Ovary (tissue), 9 donors: ENCODE data around the gene SIL1. TPM values are rescaled to one million over a fixed set of nuclear protein-coding genes. Genes with fewer than 3 reads are reported as not detected.

Experiments
- DNase-seq, 5 donors: peaks; one replicate each; pipeline ENCODE4 v3.0.0-alpha.2; 2019 to 2020
- H3K27ac ChIP-seq, 2 donors: fragments of 200-600 bp; one replicate each; pipeline versions ENCODE4 v1.5.1 to v1.8.0; 2019 to 2022
- H3K27me3 ChIP-seq: fragments of 200-600 bp; one replicate; pipeline ENCODE4 v1.8.0; 2022
- H3K36me3 ChIP-seq: fragments of 200-600 bp; sonication (generic); one replicate; pipeline ENCODE4 v1.5.1; 2019
- H3K4me1 ChIP-seq: one replicate; pipeline ENCODE4 v1.8.1; 2013; ENCODE audit warnings: mild to moderate bottlenecking, moderate library complexity; ENCODE audit not compliant: insufficient read depth
- H3K4me3 ChIP-seq: fragments of 200-600 bp; sonication (generic); one replicate; pipeline ENCODE4 v1.5.1; 2017
- H3K9me3 ChIP-seq, 2 donors: fragments of 200-600 bp in 1 of 2; sonication (generic) in 1 of 2; one replicate each; pipeline versions ENCODE4 v1.5.1 to v1.8.1; 2013 to 2019; ENCODE audit warnings: mild to moderate bottlenecking in 1 of 2, moderate library complexity in 1 of 2
- EP300 ChIP-seq: sonication (generic); formaldehyde crosslinking; IDR thresholded peaks from one replicate; pipeline ENCODE4 v1.6.1; 2017; ENCODE audit warnings: antibody characterized with exemption
- POLR2A ChIP-seq: fragments of 450-650 bp; IDR thresholded peaks from one replicate; pipeline ENCODE4 v1.6.1; 2017; ENCODE audit warnings: antibody characterized with exemption, mild to moderate bottlenecking, moderate library complexity
- WGBS, 3 donors: extraction: QIAGEN DNeasy Blood & Tissue Kit in 1 of 3; methylation state at CpG; one replicate each; pipeline versions ENCODE4 v1.1.5 to v1.1.7; 2013 to 2017; 5-methylcytosine and 5-hydroxymethylcytosine counted together
- intact Hi-C, 4 donors: fragments of 100-400 bp; cut with DNase I; formaldehyde crosslinking; loops; one replicate each; pipeline versions ENCODE4 v1.11.0 to v1.15.1; 2022 to 2023
- polyA plus RNA-seq, 2 donors: library from polyadenylated mRNA; stranded (reverse); fragments of 200-250 nt in 1 of 2; fragments of 350-450 nt in 1 of 2; fragmentation: Illumina TruSeq in 1 of 2; extraction: RNeasy Lipid Tissue Mini Kit (QIAGEN cat#74804) in 1 of 2; gene quantifications; one replicate each; pipeline ENCODE4 v1.2.3, GENCODE V29; 2013 to 2014
- small RNA-seq: library from RNA; depleted of rRNA; stranded (forward); fragments of <200 nt; gene quantifications from one replicate; pipeline ENCODE3, GENCODE V24; 2016
- total RNA-seq, 7 donors: library from RNA; depleted of rRNA in 2 of 7; stranded (reverse); fragments of >200 nt in 2 of 7; fragmentation: NEBNext Ultra II Directional in 3 of 7; extraction: Animal tissue kit (Norgen Biotek cat#: 25700) in 3 of 7; gene quantifications; one replicate each; pipeline versions ENCODE4 v1.1.0 to v1.2.4, GENCODE V29; 2016 to 2023
- TF ChIP-seq, protein P1 (sequence below), 3 donors: fragments of 450-650 bp in 2 of 3; fragments of 200-600 bp in 1 of 3; IDR thresholded peaks; one replicate each; pipeline versions ENCODE4 v1.5.1 to v1.8.0; 2016 to 2022; ENCODE audit warnings: antibody characterized with exemption in 3 of 3, mild to moderate bottlenecking in 1 of 3
- donor health status: DM: no; HTN: no; CAD: no; lungs with moderate emphysema.
- donor health status: DM: no; HTN: no; CAD: no.
- donor health status: Bipolar disorder and iron deficiency.
- donor health status: DM: yes; HTN: yes; CAD: no.
- donor health status: DM: no; HTN: no; CAD: no.
- donor health status: DM: yes; HTN: yes; CAD: no.

The SIL1 gene
- total and polyA plus RNA-seq, 9 donors: 15.7 to 93.0 (median 34.9) TPM

GRCh38 chr5:138901716-138902115, 296.5 kb downstream of the SIL1 start:
- WGBS, 3 donors: 95 to 98% (median 98%) methylated on average over 2 of the region's 2 CpGs
- Histone ChIP-seq H3K9me3 (no peaks in the 10 kb centered on the region), H3K36me3 (no peaks in the 10 kb centered on the region), H3K4me3 (no peak overlapping the region), H3K27ac (no peak overlapping the region), H3K4me1 (peaks cover 4% of the 10 kb centered on the region), H3K27me3 (no peaks in the 10 kb centered on the region)
- DNase-seq: no peak
- intact Hi-C loops: no loop called here
- TF ChIP-seq, protein P1, sequence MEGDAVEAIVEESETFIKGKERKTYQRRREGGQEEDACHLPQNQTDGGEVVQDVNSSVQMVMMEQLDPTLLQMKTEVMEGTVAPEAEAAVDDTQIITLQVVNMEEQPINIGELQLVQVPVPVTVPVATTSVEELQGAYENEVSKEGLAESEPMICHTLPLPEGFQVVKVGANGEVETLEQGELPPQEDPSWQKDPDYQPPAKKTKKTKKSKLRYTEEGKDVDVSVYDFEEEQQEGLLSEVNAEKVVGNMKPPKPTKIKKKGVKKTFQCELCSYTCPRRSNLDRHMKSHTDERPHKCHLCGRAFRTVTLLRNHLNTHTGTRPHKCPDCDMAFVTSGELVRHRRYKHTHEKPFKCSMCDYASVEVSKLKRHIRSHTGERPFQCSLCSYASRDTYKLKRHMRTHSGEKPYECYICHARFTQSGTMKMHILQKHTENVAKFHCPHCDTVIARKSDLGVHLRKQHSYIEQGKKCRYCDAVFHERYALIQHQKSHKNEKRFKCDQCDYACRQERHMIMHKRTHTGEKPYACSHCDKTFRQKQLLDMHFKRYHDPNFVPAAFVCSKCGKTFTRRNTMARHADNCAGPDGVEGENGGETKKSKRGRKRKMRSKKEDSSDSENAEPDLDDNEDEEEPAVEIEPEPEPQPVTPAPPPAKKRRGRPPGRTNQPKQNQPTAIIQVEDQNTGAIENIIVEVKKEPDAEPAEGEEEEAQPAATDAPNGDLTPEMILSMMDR (IDR thresholded peaks at IDR 0.05): no peak
- TF ChIP-seq EP300: no peak

DNA sequence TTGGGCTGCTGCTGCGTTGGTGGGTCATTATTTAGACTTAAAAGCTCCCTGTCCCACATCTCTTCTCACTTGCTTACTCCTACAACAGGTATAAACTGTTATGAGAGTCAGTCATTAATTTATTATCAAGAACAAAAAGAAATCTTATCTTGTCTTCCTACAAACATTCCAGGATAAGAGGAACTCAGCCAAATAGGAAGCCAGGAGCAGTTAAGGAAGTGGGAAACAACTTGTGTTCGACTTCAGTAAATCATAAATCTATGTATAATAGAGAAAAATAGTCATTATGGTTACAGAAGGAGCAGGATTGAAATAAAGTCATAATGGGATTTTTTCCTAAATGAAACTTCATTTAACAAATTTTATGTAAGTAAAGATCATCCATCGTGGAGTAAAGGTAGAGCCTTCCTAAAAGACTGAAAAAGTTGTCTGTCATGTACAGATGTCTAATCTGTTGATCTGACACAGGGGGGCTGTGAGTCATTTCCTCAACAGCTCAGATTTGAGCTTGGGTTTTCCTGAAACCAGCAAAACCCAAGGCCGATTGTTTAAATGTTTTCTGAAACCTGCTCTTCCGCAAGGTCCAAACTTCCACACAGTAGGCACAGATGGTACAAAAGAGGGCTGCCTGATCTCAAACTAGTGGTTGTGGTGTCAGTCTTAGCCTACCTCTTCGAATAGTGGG, 297.7 kb downstream of the SIL1 start:
- WGBS, 3 donors: 66 to 70% (median 66%) methylated on average over 6 of the region's 6 CpGs
- DNase-seq: no peak

DNA sequence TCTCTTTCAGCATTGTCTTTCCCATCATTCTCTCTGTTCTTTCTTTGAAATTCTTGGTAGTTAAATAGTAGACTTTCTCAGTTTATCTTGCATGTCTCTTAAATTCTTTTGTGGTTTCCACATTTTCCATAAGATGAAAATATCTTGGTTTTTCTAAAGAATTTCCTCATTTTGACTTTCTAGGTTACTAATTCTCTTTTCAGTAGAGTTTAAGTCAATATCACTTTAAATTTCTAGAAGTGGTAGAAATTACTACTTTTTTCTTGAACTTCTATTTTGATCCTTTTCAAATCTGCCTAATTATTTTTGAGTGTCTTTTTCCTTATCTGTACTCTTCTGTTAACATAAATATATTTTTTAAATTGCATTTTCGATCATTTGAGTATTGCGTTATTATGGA, 299.4 kb downstream of the SIL1 start:
- DNase-seq: no peak
- Histone ChIP-seq H3K4me3 (no peak overlapping the region), H3K27me3 (no peaks in the 10 kb centered on the region), H3K27ac (no peak overlapping the region), H3K4me1 (peaks cover 13% of the 10 kb centered on the region), H3K36me3 (no peaks in the 10 kb centered on the region), H3K9me3 (no peaks in the 10 kb centered on the region)
- WGBS, 3 donors: 90 to 96% (median 95%) methylated on average over 2 of the region's 2 CpGs
- no peak for TF ChIP-seq POLR2A
- intact Hi-C loops: no loop called here

More for the DNA sequence above, 297.7 kb downstream of the SIL1 start:
- TF ChIP-seq, protein P1 (IDR thresholded peaks at IDR 0.05): no peak
- TF ChIP-seq POLR2A (no peak), EP300 (no peak)
- Histone ChIP-seq H3K36me3 (no peaks in the 10 kb centered on the region), H3K27ac (no peak overlapping the region), H3K27me3 (no peaks in the 10 kb centered on the region), H3K4me3 (no peak overlapping the region), H3K4me1 (peaks cover 11% of the 10 kb centered on the region), H3K9me3 (no peaks in the 10 kb centered on the region)
- intact Hi-C loops: no loop called here

DNA sequence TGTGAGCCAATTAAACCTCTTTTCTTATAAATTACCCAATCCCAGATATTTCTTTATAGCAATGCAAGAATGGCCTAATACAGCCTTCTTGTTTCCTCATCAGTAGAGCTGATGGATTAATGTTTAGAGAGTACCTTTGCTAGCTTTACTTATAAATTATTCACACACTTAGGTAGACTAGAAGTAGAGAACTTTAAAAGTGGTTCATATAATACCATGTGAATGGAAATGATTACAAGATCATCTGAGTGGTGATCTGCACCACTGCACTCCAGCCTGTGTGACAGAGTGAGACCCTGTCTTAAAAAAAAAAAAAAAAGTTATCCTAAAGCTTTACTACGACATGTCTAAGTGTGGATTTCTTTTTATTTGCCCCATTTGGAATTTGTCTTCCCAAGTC, 299.9 kb downstream of the SIL1 start:
- intact Hi-C loops: no loop called here

More for the DNA sequence above, 299.9 kb downstream of the SIL1 start:
- TF ChIP-seq, protein P1 (IDR thresholded peaks at IDR 0.05): no peak
- no peak for TF ChIP-seq EP300
- no peak for TF ChIP-seq POLR2A
- Histone ChIP-seq H3K9me3 (no peaks in the 10 kb centered on the region), H3K27ac (no peak overlapping the region), H3K36me3 (no peaks in the 10 kb centered on the region), H3K4me3 (no peak overlapping the region), H3K27me3 (no peaks in the 10 kb centered on the region), H3K4me1 (peaks cover 13% of the 10 kb centered on the region)
- WGBS, 3 donors: 96 to 98% (median 98%) methylated on average over 1 of the region's 1 CpG
- no peak for DNase-seq

Small RNA genes lying within 50 kb of the gene (small RNA-seq; reads per million reads assigned to genes)
- gene RNU6-572P: not detected

Other genes with a start within 250 kb of the SIL1 start
- gene MATR3, start 95.4 kb upstream of the SIL1 start, total RNA-seq: 100 to 1,000 TPM; 184 to 297 (median 227) TPM
- gene MATR3, start 95.4 kb upstream of the SIL1 start, polyA plus RNA-seq: 100 to 1,000 TPM; 174 to 222 TPM
- 100 to 1,000 TPM in 4 of 7 donors, 10 to 100 TPM in 3; 68.4 to 113 (median 100) TPM for gene PAIP2, start 143.5 kb upstream of the SIL1 start, total RNA-seq
- gene PAIP2, start 143.5 kb upstream of the SIL1 start, polyA plus RNA-seq: 100 to 1,000 TPM; 111 to 142 TPM
- gene SLC23A1, start 184.9 kb upstream of the SIL1 start, total RNA-seq: 10 to 100 TPM in 1 of 7 donors, 1 to 10 TPM in 3, under 1 TPM in 1, not detected in 2; 0.10 to 14.5 (median 1.2) TPM
- under 1 TPM in 1 of 2 donors, not detected in 1; 0.05 TPM for gene SLC23A1, start 184.9 kb upstream of the SIL1 start, polyA plus RNA-seq
- 1 to 10 TPM in 3 of 7 donors, under 1 TPM in 3, not detected in 1; 0.50 to 1.8 (median 1.2) TPM for gene MZB1, start 191.5 kb upstream of the SIL1 start, total RNA-seq
- gene MZB1, start 191.5 kb upstream of the SIL1 start, polyA plus RNA-seq: 1 to 10 TPM in 1 of 2 donors, under 1 TPM in 1; 0.91 to 1.7 TPM
- gene PROB1, start 196.7 kb upstream of the SIL1 start, total RNA-seq: 1 to 10 TPM in 4 of 7 donors, under 1 TPM in 3; 0.60 to 2.0 (median 1.0) TPM
- gene PROB1, start 196.7 kb upstream of the SIL1 start, polyA plus RNA-seq: 1 to 10 TPM in 1 of 2 donors, under 1 TPM in 1; 0.65 to 1.0 TPM
- 1 to 10 TPM; 2.1 to 4.7 (median 3.3) TPM for gene SPATA24, start 205.7 kb upstream of the SIL1 start, total RNA-seq
- gene SPATA24, start 205.7 kb upstream of the SIL1 start, polyA plus RNA-seq: 1 to 10 TPM; 6.5 to 6.7 TPM
- gene DNAJC18, start 241.2 kb upstream of the SIL1 start, total RNA-seq: 10 to 100 TPM in 6 of 7 donors, 1 to 10 TPM in 1; 5.2 to 31.0 (median 22.4) TPM
- 10 to 100 TPM; 11.1 to 35.6 TPM for gene DNAJC18, start 241.2 kb upstream of the SIL1 start, polyA plus RNA-seq